HEK293 (cell line): ENCODE data around the gene ANKH.
A peak's percentile ranks its signal among the peaks of the same experiment; 100 is the strongest.

Experiments
- CTCF ChIA-PET: fragments of 350-600 bp; formaldehyde crosslinking; extraction: SDS; loops from one replicate; lab custom pipeline; 2021; ENCODE audit warnings: antibody characterized with exemption; lab: Yijun Ruan, JAX
- POLR2A ChIA-PET: fragments of 300-600 bp; formaldehyde crosslinking; extraction: SDS; loops from one replicate; lab custom pipeline; 2020; ENCODE audit warnings: antibody characterized with exemption, inconsistent platforms; lab: Yijun Ruan, JAX
- H3K27ac ChIP-seq: fragments of 200-500 bp; sonication (Bioruptor generic); 2 replicates; pipeline ENCODE4 v1.5.1; 2014; ENCODE audit warnings: low read depth, low read length, control low read depth, inconsistent platforms; ENCODE audit errors: extremely low read depth
- H3K36me3 ChIP-seq, 2 experiments: fragments of 200-500 bp in 1 of 2; sonication (Bioruptor generic) in 1 of 2; 1 replicate in 1 of 2; 2 replicates in 1 of 2; pipeline ENCODE4 v1.5.1; 2014 to 2017; ENCODE audit warnings: inconsistent platforms in 2 of 2, low read length in 2 of 2; ENCODE audit not compliant: control insufficient read depth in 2 of 2, insufficient read depth in 1 of 2
- H3K4me1 ChIP-seq: fragments of 200-500 bp; sonication (Bioruptor generic); 2 replicates; pipeline ENCODE4 v1.5.1; 2014; ENCODE audit warnings: mild to moderate bottlenecking, low read length, inconsistent platforms; ENCODE audit not compliant: control insufficient read depth, insufficient read depth
- H3K4me3 ChIP-seq: 2 replicates; pipeline ENCODE4 v1.5.1; 2011; ENCODE audit warnings: low read depth, mild to moderate bottlenecking, control low read depth, low read length, moderate library complexity
- H3K9me3 ChIP-seq: fragments of 200-500 bp; sonication (Bioruptor generic); 2 replicates; pipeline ENCODE4 v1.5.1; 2014; ENCODE audit warnings: low read depth, low read length, inconsistent platforms; ENCODE audit not compliant: control insufficient read depth, insufficient read depth
- GFI1B ChIP-seq: fragments of 450-650 bp; formaldehyde crosslinking; IDR thresholded peaks from 2 replicates; pipeline ENCODE4 v1.5.1; 2016; ENCODE audit warnings: missing biosample characterization, missing genetic modification characterization
- GLI2 ChIP-seq: fragments of 450-650 bp; formaldehyde crosslinking; IDR thresholded peaks from 2 replicates; pipeline ENCODE4; 2017; ENCODE audit warnings: missing biosample characterization, missing genetic modification characterization, low read depth, borderline replicate concordance
- MEIS1 ChIP-seq: sonication (generic); formaldehyde crosslinking; IDR thresholded peaks from 2 replicates; pipeline ENCODE4 v1.8.1; 2022; ENCODE audit warnings: missing genetic modification reagents, mild to moderate bottlenecking, borderline replicate concordance
- REPIN1 ChIP-seq: fragments of 450-650 bp; formaldehyde crosslinking; IDR thresholded peaks from 2 replicates; pipeline ENCODE4 v1.5.1; 2017; ENCODE audit warnings: missing biosample characterization, missing genetic modification characterization, low read depth
- SETDB1 ChIP-seq: IDR thresholded peaks from one replicate; pipeline ENCODE4 v1.6.1; 2017; ENCODE audit warnings: mild to moderate bottlenecking, low read length, moderate library complexity, mixed read lengths; ENCODE audit not compliant: insufficient read length
- SP2 ChIP-seq: fragments of 450-650 bp; formaldehyde crosslinking; IDR thresholded peaks from 2 replicates; pipeline ENCODE4 v1.5.1; 2016; ENCODE audit warnings: missing biosample characterization, missing genetic modification characterization
- TSHZ1 ChIP-seq: fragments of 450-650 bp; formaldehyde crosslinking; IDR thresholded peaks from 2 replicates; pipeline ENCODE4 v1.5.1; 2016; ENCODE audit warnings: missing biosample characterization, missing genetic modification characterization, borderline replicate concordance
- ZBTB1 ChIP-seq: fragments of 450-650 bp; formaldehyde crosslinking; IDR thresholded peaks from 2 replicates; pipeline ENCODE4 v1.5.1; 2016; ENCODE audit warnings: missing biosample characterization, missing genetic modification characterization
- ZBTB10 ChIP-seq: fragments of 450-650 bp; formaldehyde crosslinking; IDR thresholded peaks from 2 replicates; pipeline ENCODE4 v1.5.1; 2016; ENCODE audit warnings: missing biosample characterization, missing genetic modification characterization
- ZBTB17 ChIP-seq: fragments of 450-650 bp; formaldehyde crosslinking; IDR thresholded peaks from 2 replicates; pipeline ENCODE4 v1.5.1; 2016; ENCODE audit warnings: missing biosample characterization, missing genetic modification characterization
- ZFHX2 ChIP-seq: fragments of 450-650 bp; formaldehyde crosslinking; conservative IDR thresholded peaks from 2 replicates; pipeline ENCODE4 v1.5.1; 2016; ENCODE audit warnings: missing biosample characterization, missing genetic modification characterization
- ZFP69B ChIP-seq: fragments of 450-650 bp; formaldehyde crosslinking; IDR thresholded peaks from 2 replicates; pipeline ENCODE4 v1.5.1; 2016; ENCODE audit warnings: missing biosample characterization, missing genetic modification characterization
- ZNF133 ChIP-seq: fragments of 450-650 bp; formaldehyde crosslinking; IDR thresholded peaks from 2 replicates; pipeline ENCODE4 v1.5.1; 2016; ENCODE audit warnings: missing biosample characterization, missing genetic modification characterization
- ZNF140 ChIP-seq: fragments of 450-650 bp; formaldehyde crosslinking; IDR thresholded peaks from 2 replicates; pipeline ENCODE4 v1.5.1; 2016; ENCODE audit warnings: missing biosample characterization, missing genetic modification characterization
- ZNF155 ChIP-seq: fragments of 450-650 bp; formaldehyde crosslinking; IDR thresholded peaks from 2 replicates; pipeline ENCODE4 v1.5.1; 2016; ENCODE audit warnings: missing biosample characterization, missing genetic modification characterization
- ZNF26 ChIP-seq: fragments of 450-650 bp; formaldehyde crosslinking; IDR thresholded peaks from 2 replicates; pipeline ENCODE4 v1.5.1; 2016; ENCODE audit warnings: missing biosample characterization, missing genetic modification characterization
- ZNF366 ChIP-seq: fragments of 450-650 bp; formaldehyde crosslinking; conservative IDR thresholded peaks from 2 replicates; pipeline ENCODE4 v1.5.1; 2016; ENCODE audit warnings: missing biosample characterization, missing genetic modification characterization
- ZNF37A ChIP-seq: fragments of 450-650 bp; IDR thresholded peaks from 2 replicates; pipeline ENCODE4 v1.5.1; 2018; ENCODE audit warnings: missing biosample characterization, missing genetic modification characterization
- ZNF404 ChIP-seq: fragments of 450-650 bp; formaldehyde crosslinking; IDR thresholded peaks from 2 replicates; pipeline ENCODE4 v1.5.1; 2017; ENCODE audit warnings: missing biosample characterization, missing genetic modification characterization
- ZNF48 ChIP-seq: fragments of 450-650 bp; formaldehyde crosslinking; IDR thresholded peaks from 2 replicates; pipeline ENCODE4 v1.5.1; 2016; ENCODE audit warnings: missing biosample characterization, missing genetic modification characterization
- ZNF548 ChIP-seq: fragments of 450-650 bp; formaldehyde crosslinking; IDR thresholded peaks from 2 replicates; pipeline ENCODE4 v1.5.1; 2016; ENCODE audit warnings: missing biosample characterization, missing genetic modification characterization
- ZNF558 ChIP-seq: fragments of 450-650 bp; formaldehyde crosslinking; IDR thresholded peaks from 2 replicates; pipeline ENCODE4 v1.5.1; 2016; ENCODE audit warnings: missing biosample characterization, missing genetic modification characterization
- ZNF580 ChIP-seq: fragments of 450-650 bp; formaldehyde crosslinking; IDR thresholded peaks from 2 replicates; pipeline ENCODE4 v1.5.1; 2016; ENCODE audit warnings: missing biosample characterization, missing genetic modification characterization
- ZNF626 ChIP-seq: fragments of 450-650 bp; sonication (Bioruptor Pico); formaldehyde crosslinking; IDR thresholded peaks from 2 replicates; pipeline ENCODE4 v1.5.1; 2018; ENCODE audit warnings: missing biosample characterization, missing genetic modification characterization, inconsistent platforms
- ZNF777 ChIP-seq: fragments of 450-650 bp; formaldehyde crosslinking; IDR thresholded peaks from 2 replicates; pipeline ENCODE4 v1.5.1; 2017; ENCODE audit warnings: missing biosample characterization, missing genetic modification characterization, borderline replicate concordance

The ANKH gene

GRCh38 chr5:14665949-14666348 lies 205.6 kb downstream of the ANKH start (continued):
- no peak for TF ChIP-seq ZNF26 (tag by site-specific recombination)

- Histone ChIP-seq H3K9me3 (no peaks in the 10 kb centered on the region), H3K4me1 (peaks cover 7% of the 10 kb centered on the region; the same call in 1 of the 2 replicates), H3K4me3 (peak overlapping the region; percentile 85), H3K27ac (peak overlapping the region; percentile 77; the same call in 1 of the 2 replicates), H3K36me3 (peaks cover 0 to 5% of the 10 kb centered on the region in 2 experiments; a peak in 1 of 3 replicates)
- CTCF ChIA-PET, result interaction anchor here (0.6 kb wide), 1 partner anchor 36 kb away, joined by 3 read pairs; no protein-coding TSS in a partner anchor
- POLR2A ChIA-PET, result interaction anchor here (0.6 kb wide), 1 partner anchor 427 kb away, joined by 6 read pairs; no protein-coding TSS in a partner anchor
- TF ChIP-seq SETDB1, result peak; percentile 7
- TF ChIP-seq ZFP69B, result no peak
- TF ChIP-seq SP2 (tag by site-specific recombination), result no peak
- no peak for TF ChIP-seq GFI1B (tag by site-specific recombination)
- TF ChIP-seq ZNF133, result no peak
- TF ChIP-seq ZBTB10 (tag by site-specific recombination), result no peak
- no peak for TF ChIP-seq ZNF140 (tag by site-specific recombination)
- TF ChIP-seq ZBTB17, result peak; percentile 19; the same call in 1 of the 2 replicates
- no peak for TF ChIP-seq ZFHX2 (tag by site-specific recombination)
- TF ChIP-seq REPIN1 (tag by site-specific recombination), result no peak
- TF ChIP-seq ZNF548 (tag by site-specific recombination), result no peak
- no peak for TF ChIP-seq ZNF155 (tag by site-specific recombination)
- TF ChIP-seq ZNF404, result no peak
- TF ChIP-seq ZBTB1 (tag by site-specific recombination), result no peak
- TF ChIP-seq ZNF48 (tag by site-specific recombination), result no peak
- no peak for TF ChIP-seq ZNF580 (tag by site-specific recombination)
- no peak for TF ChIP-seq TSHZ1 (tag by site-specific recombination)
- no peak for TF ChIP-seq ZNF626
- TF ChIP-seq ZNF558 (tag by site-specific recombination), result no peak
- TF ChIP-seq ZNF366 (tag by site-specific recombination), result 0 out of 2 replicates have a peak, but pooled peaks have one; percentile 9
- no peak for TF ChIP-seq ZNF37A
- no peak for TF ChIP-seq MEIS1
- no peak for TF ChIP-seq ZNF777
- no peak for TF ChIP-seq GLI2
These were observed 206.3 kb downstream of the ANKH start for GRCh38 chr5:14665101-14665822.
